COLO829 (cell line): ENCODE measurements around the gene SHC4.
A peak's percentile ranks its signal among the peaks of the same experiment; 100 is the strongest.
"Not testable (repeated sequence)": the region's sequence is repeated elsewhere in the genome, so short reads cannot be mapped to it uniquely, and the experiment has no call there.

Experiments
- DNase-seq: peaks from one replicate; pipeline ENCODE4 v3.0.0; 2012; ENCODE audit warnings: low spot score

Gene SHC4

DNA sequence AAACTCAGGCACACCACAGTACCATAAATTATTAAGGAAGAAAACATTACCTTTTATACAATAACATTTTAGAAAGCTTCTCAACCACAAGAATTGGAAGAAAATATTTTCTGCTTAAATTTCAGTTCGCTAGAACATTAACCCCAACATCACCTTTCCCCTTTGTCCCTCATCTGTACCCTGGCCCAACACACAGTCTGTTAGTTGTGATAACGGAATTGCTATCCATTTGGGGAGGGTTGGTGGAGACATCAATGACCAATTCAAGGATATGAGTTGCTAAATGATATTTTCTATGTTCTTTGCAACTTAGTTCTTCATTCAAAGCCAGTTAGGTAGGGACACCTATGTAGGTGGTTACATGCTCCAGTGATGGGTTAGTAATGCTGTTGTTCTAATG is 80.0 kb downstream of the SHC4 start:
- no peak for DNase-seq

DNA sequence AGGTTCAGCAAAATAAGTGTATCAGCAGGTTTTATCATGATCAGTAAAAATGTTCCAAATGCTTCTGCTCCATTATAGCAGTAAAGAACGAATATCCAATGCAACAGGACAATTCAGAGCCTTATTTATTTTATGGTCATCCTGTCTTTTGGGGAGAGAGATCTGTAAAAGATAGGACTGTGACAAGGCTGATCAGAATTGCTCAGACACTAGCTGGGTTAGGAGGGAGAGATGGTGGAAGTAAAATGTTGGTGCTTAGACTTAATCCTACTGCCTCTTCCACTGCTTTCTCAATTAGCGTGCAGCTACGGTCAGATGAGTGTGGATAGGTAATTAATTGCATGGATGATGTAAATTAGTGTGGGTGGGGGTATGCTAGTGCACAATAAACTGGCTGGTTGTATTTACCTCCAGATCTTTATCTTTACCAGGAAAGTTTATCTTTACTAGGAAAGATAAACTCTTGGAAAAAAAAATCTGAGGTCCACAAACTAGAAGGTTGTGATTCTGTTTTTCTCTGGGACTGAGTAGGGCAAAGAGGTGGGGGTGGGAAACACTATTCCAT is 83.6 kb downstream of the SHC4 start:
- DNase-seq: no peak

- peak; percentile 84 for DNase-seq
Observed at GRCh38 chr15:48877630-48878595, 85.8 kb downstream of the SHC4 start, which contains the start of gene EID1. EID1 (plus strand) TSS chr15:48878134; CDS start chr15:48878177, 43 bp downstream.

- no peak for DNase-seq
Observed at GRCh38 chr15:48876057-48876456, 87.7 kb downstream of the SHC4 start.

DNA sequence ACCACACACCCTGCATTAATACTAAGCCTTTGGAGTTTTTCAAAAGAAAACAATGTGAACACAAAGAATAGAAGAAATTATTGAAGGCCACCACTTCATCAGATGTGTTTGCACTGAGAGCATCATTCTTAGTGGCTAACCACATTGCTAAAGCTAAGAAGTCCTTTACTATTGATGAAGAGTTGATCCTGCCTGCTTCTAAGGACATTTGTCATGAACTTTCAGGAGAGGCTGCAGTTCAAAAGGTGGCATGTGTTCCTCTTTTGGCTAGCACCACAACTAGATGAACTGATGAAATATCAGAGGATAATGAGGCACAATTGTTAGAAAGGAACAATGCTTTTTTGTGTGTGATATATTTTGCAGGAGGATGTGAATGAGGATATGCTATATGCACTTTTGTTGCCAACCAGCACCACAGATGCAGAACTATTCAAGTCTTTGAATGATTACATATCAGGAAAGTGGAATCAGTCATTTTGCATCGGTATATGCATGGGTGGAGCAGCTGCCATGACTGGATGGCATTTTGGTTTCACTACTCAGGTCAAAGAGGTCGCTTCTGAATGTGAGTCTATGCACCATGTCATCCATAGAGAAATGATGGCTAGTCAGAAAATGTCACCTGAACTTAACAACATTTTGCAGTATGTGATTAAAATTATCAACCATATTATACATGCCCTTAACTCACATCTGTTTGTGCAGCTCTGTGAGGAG is 88.3 kb downstream of the SHC4 start:
- no peak for DNase-seq

GRCh38 chr15:48872632-48873031 is 91.1 kb downstream of the SHC4 start:
- no peak for DNase-seq

DNA sequence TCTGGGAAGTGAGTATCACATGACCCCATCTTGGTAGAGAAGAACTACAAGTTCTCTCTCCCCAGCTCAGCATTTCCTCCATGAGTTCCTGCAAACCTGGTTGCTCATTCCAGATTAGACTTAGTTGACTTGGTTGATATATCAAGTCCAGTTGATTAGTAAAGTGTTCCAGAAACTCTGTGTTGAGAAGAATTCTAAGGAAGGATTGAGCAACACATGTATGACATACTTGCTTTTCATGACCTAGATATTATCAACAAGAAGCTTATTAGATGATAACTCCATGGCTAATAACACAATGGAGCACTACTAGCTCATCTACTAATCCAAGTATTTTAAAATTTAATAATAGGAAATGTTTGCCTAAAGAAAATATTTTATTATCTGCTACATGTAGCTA is 92.2 kb downstream of the SHC4 start:
- no peak for DNase-seq

DNA sequence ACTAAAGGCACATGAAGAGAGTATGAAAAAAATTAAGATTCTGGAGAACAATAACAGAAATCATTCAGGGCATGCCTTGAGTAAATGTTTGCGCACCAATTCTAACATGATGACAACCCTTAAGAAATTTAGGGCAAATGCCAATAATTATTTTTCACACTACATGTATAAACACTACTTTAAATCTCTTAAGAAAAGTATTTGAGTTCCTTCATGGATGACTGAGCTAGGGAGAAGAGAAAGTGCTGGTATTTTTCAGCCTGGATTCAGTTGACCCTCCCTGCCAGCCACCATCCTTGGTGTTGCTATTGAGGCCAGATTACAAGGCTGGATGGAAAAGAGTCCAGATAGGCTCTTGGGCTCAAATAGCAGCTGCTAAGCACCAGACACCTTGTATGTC is 93.8 kb downstream of the SHC4 start:
- no peak for DNase-seq

GRCh38 chr15:48868536-48868935 is 95.2 kb downstream of the SHC4 start:
- peak; percentile 76 for DNase-seq

GRCh38 chr15:48868023-48868422 is 95.7 kb downstream of the SHC4 start:
- DNase-seq: no peak

DNA sequence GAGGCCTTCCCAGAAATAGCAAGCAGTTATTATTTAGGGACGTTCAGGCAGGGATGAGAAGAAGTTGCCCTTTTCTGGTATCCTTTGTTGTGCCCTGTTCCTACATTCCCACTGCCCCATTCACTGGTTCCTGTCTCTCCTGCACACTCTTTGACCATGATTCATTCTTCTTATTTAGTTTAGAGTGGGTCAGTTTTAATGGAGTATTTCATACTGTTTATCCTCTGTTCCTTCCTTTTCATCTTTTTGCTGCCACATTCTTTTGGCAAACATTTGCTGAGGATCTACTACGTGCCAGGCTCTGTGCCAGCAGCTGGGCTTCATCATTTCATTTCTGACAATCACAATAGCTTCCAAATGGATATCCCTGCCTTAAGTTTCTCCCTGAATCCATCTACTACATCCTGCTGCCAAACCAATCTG is 97.6 kb downstream of the SHC4 start:
- peak; percentile 29 for DNase-seq

GRCh38 chr15:48865370-48866079 is 98.2 kb downstream of the SHC4 start:
- no peak for DNase-seq

DNA sequence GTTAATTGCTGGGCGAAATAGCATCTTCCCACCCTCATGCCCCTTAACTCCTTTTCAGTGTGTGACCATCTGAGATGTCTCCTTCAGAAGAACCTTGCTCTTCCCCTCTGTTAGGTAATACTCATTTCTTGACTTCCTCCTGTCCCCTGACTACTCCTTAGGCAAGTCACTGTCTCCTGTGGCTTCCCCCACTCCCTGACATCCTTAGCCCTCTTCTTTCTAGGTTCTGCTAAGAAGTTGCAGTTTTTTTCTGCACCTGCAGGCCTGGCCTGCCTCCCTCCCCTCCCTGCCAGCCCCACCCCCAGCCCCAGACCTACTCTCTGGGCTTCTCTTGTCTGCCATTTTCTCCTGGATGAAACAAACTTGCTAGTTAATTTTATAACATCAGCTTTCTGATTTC is 101.0 kb downstream of the SHC4 start:
- no peak for DNase-seq

DNA sequence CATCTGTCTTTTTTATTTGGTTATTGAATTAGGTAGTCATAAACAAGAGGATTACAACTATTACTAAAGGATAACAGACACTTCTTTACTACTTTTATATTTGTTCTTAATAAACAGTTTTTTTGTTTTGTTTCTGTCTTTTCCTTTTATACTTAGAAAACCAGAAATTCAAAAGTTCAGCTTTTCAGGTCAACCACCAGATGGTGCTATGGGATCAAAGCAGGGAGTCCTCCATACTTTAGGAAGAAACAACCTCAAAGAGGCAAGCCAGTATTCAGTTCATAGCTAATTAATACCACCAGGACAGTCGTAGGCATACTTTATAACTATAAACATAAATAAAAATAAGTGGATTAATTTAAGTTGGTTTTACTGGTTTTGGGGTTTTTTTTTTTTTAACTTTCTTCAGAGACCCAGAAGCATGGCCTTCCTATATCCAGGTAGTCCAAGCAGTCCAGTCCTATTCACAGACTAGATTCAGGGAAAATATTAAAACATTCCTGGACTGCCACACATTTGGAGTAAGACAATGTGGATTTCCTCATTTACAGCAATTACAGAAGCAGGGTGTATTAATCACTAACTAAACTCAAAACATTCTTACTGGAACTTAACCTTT is 101.8 kb downstream of the SHC4 start:
- DNase-seq: peak; percentile 31

- no peak for DNase-seq
Observed at GRCh38 chr15:48859426-48859825, 104.3 kb downstream of the SHC4 start.

DNA sequence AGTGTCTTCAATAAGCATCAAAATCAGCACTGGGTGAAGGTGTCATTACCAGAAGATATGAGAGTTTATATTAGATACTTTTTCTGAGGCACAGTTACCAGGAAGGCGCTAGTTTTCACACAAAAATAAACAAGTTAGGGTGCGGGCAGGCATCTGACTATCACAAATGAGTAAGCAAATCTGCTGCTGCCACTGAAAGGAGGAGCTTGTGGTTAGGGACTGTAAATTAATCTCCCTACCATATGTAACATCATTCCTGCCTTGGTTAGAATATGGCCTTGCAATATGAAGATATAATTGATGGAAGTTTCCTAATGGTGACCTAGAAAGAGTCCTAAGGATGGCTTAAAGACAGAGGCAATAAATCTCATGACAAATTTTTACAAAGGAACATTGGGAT is 105.3 kb downstream of the SHC4 start:
- DNase-seq: no peak

DNA sequence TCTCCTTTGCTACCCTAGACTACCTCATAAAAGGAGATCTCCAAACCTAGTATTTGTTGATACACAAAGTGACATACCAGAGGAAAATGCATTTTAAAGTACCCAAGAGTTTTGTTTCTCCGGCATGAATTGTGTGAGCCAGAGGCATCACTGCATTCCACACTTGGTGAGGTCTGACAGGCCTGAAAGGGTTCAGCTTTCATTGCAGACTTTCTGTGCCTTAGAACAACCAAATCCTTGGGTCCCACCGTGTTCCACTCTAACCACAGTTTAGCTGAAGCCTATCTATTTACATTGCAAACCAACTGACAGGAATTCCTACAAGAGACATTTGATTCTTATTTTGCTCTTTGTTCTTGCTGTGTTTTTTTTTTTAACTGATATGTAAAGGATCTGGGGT is 106.8 kb downstream of the SHC4 start:
- no peak for DNase-seq

- DNase-seq: peak; percentile 22
Observed at GRCh38 chr15:48855501-48856440, 107.9 kb downstream of the SHC4 start.

DNA sequence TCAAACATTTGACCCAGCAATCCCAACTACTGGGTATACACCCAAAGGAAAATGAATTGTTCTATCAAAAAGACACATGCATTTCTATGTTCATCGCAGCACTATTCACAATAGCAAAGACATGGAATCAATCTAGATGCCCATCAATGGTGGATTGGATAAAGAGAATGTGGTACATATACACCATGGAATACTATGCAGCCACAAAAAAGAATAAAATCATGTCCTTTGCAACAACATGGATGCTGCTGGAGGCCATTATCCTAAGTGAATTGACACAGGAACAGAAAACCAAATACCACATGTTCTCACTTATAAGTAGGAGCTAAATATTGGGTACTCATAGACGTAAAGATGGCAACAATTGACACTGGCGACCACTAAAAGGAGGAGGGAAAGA is 109.3 kb downstream of the SHC4 start:
- not testable (repeated sequence) for DNase-seq

- no peak for DNase-seq
Observed at GRCh38 chr15:48851956-48852355, 111.8 kb downstream of the SHC4 start.

DNA sequence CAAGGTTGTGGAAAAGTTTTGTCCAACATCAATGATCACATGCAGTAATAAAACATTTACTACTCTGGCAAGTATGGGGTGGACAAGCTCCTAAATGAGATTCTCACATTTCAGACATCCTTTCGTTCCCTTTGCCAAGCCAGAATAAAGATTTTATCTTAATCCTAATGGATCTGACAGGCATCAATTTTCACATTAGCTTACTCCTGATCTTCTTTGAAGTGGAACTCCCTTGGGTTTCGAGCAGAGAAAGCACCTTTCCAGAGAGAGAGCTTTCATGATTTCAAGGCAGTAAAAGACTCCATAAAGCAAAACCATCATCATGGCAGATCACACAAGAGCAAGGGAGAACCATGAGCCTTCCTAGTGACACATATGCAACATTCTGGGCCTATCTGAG is 113.1 kb downstream of the SHC4 start:
- no peak for DNase-seq
